ENCODE data around the gene STRIP2.

The STRIP2 gene

GRCh38 chr7:129412501-129412900 lies 21.7 kb upstream of the STRIP2 start:
- Histone ChIP-seq H2BK120ac (ENCODE audit: low read depth, low read length) (no peak overlapping the region), H3K4ac (ENCODE audit: low read depth, low read length) (no peak overlapping the region), H3K27ac (ENCODE audit: low read depth, low read length) (no peak overlapping the region), H2AK5ac (ENCODE audit: low read length) (no peak overlapping the region), H3K9ac (ENCODE audit: low read length) (no peak overlapping the region), H3K36me3 (ENCODE audit: control insufficient read depth, insufficient read depth, low read length) (no peaks in the 10 kb centered on the region), H4K8ac (ENCODE audit: low read depth, low read length) (no peak overlapping the region), H3K79me1 (ENCODE audit: low read length) (no peaks in the 10 kb centered on the region), H4K5ac (ENCODE audit: low read length) (no peak overlapping the region), H3K27me3 (ENCODE audit: insufficient read depth, low read length, poor library complexity) (no peaks in the 10 kb centered on the region), H3K23ac (ENCODE audit: low read length) (no peak overlapping the region), H2BK15ac (replicated peaks; ENCODE audit: low read depth) (no peak overlapping the region), H3K79me2 (ENCODE audit: control insufficient read depth, insufficient read depth, low read length) (no peaks in the 10 kb centered on the region), H3K4me1 (ENCODE audit: control insufficient read depth, low read depth, low read length) (no peaks in the 10 kb centered on the region), H2BK5ac (ENCODE audit: low read length) (no peak overlapping the region), H3K4me2 (ENCODE audit: low read length) (no peak overlapping the region), H3K18ac (ENCODE audit: low read length) (no peak overlapping the region), H3K56ac (ENCODE audit: low read length) (no peak overlapping the region), H3K4me3 (ENCODE audit: low read length) (no peak overlapping the region)
- no CpG with 5 or more reads among the region's 4 CpGs for WGBS (ENCODE audit: extremely low coverage, insufficient coverage, low lambda C conversion rate)
- DNase-seq = no peak

- no peak overlapping the region for H3K18ac ChIP-seq (ENCODE audit: low read length)
- H3K4ac ChIP-seq (ENCODE audit: low read depth, low read length) = no peak overlapping the region
- H2BK120ac ChIP-seq (ENCODE audit: low read depth, low read length) = no peak overlapping the region
- no peak overlapping the region for H3K23ac ChIP-seq (ENCODE audit: low read length)
- no peak overlapping the region for H2BK5ac ChIP-seq (ENCODE audit: low read length)
- H3K79me1 ChIP-seq (ENCODE audit: low read length) = no peaks in the 10 kb centered on the region
- no peak for DNase-seq
- no peaks in the 10 kb centered on the region for H3K36me3 ChIP-seq (ENCODE audit: control insufficient read depth, insufficient read depth, low read length)
- no peak overlapping the region for H4K8ac ChIP-seq (ENCODE audit: low read depth, low read length)
- H3K27ac ChIP-seq (ENCODE audit: low read depth, low read length) = no peak overlapping the region
- no peaks in the 10 kb centered on the region for H3K27me3 ChIP-seq (ENCODE audit: insufficient read depth, low read length, poor library complexity)
- no peak overlapping the region for H3K56ac ChIP-seq (ENCODE audit: low read length)
- H3K9ac ChIP-seq (ENCODE audit: low read length) = no peak overlapping the region
- H4K5ac ChIP-seq (ENCODE audit: low read length) = no peak overlapping the region
- H3K4me2 ChIP-seq (ENCODE audit: low read length) = no peak overlapping the region
- H2BK15ac ChIP-seq (replicated peaks; ENCODE audit: low read depth) = no peak overlapping the region
- no peaks in the 10 kb centered on the region for H3K4me1 ChIP-seq (ENCODE audit: control insufficient read depth, low read depth, low read length)
- no peak overlapping the region for H3K4me3 ChIP-seq (ENCODE audit: low read length)
- no peak overlapping the region for H2AK5ac ChIP-seq (ENCODE audit: low read length)
- H3K79me2 ChIP-seq (ENCODE audit: control insufficient read depth, insufficient read depth, low read length) = no peaks in the 10 kb centered on the region
- no CpG with 5 or more reads among the region's 5 CpGs for WGBS (ENCODE audit: extremely low coverage, insufficient coverage, low lambda C conversion rate)
Measured at GRCh38 chr7:129417073-129417472, 17.2 kb upstream of the STRIP2 start.

GRCh38 chr7:129421717-129422250 lies 12.4 kb upstream of the STRIP2 start:
- H3K27me3 ChIP-seq (ENCODE audit: insufficient read depth, low read length, poor library complexity) = no peaks in the 10 kb centered on the region
- no peak overlapping the region for H2AK5ac ChIP-seq (ENCODE audit: low read length)
- no peak overlapping the region for H3K4ac ChIP-seq (ENCODE audit: low read depth, low read length)
- no peaks in the 10 kb centered on the region for H3K79me2 ChIP-seq (ENCODE audit: control insufficient read depth, insufficient read depth, low read length)
- H3K23ac ChIP-seq (ENCODE audit: low read length) = no peak overlapping the region
- no peak overlapping the region for H4K8ac ChIP-seq (ENCODE audit: low read depth, low read length)
- H3K27ac ChIP-seq (ENCODE audit: low read depth, low read length) = no peak overlapping the region
- H3K36me3 ChIP-seq (ENCODE audit: control insufficient read depth, insufficient read depth, low read length) = no peaks in the 10 kb centered on the region
- no peak overlapping the region for H3K4me3 ChIP-seq (ENCODE audit: low read length)
- H3K9ac ChIP-seq (ENCODE audit: low read length) = no peak overlapping the region
- no peak overlapping the region for H2BK120ac ChIP-seq (ENCODE audit: low read depth, low read length)
- no CpG with 5 or more reads among the region's 2 CpGs for WGBS (ENCODE audit: extremely low coverage, insufficient coverage, low lambda C conversion rate)
- H2BK5ac ChIP-seq (ENCODE audit: low read length) = no peak overlapping the region
- H2BK15ac ChIP-seq (replicated peaks; ENCODE audit: low read depth) = no peak overlapping the region
- no peak overlapping the region for H3K56ac ChIP-seq (ENCODE audit: low read length)
- no peak for DNase-seq
- H3K79me1 ChIP-seq (ENCODE audit: low read length) = no peaks in the 10 kb centered on the region
- H3K4me1 ChIP-seq (ENCODE audit: control insufficient read depth, low read depth, low read length) = no peaks in the 10 kb centered on the region
- H3K4me2 ChIP-seq (ENCODE audit: low read length) = no peak overlapping the region
- H4K5ac ChIP-seq (ENCODE audit: low read length) = no peak overlapping the region
- no peak overlapping the region for H3K18ac ChIP-seq (ENCODE audit: low read length)

GRCh38 chr7:129422727-129423126 lies 11.5 kb upstream of the STRIP2 start:
- no peak overlapping the region for H3K4me2 ChIP-seq (ENCODE audit: low read length)
- no peak for DNase-seq
- H3K79me2 ChIP-seq (ENCODE audit: control insufficient read depth, insufficient read depth, low read length) = no peaks in the 10 kb centered on the region
- H3K27me3 ChIP-seq (ENCODE audit: insufficient read depth, low read length, poor library complexity) = no peaks in the 10 kb centered on the region
- H2BK15ac ChIP-seq (replicated peaks; ENCODE audit: low read depth) = no peak overlapping the region
- H4K8ac ChIP-seq (ENCODE audit: low read depth, low read length) = no peak overlapping the region
- no peak overlapping the region for H3K9ac ChIP-seq (ENCODE audit: low read length)
- no peaks in the 10 kb centered on the region for H3K36me3 ChIP-seq (ENCODE audit: control insufficient read depth, insufficient read depth, low read length)
- H2BK120ac ChIP-seq (ENCODE audit: low read depth, low read length) = no peak overlapping the region
- no peak overlapping the region for H3K18ac ChIP-seq (ENCODE audit: low read length)
- H4K5ac ChIP-seq (ENCODE audit: low read length) = no peak overlapping the region
- H2AK5ac ChIP-seq (ENCODE audit: low read length) = no peak overlapping the region
- H3K27ac ChIP-seq (ENCODE audit: low read depth, low read length) = no peak overlapping the region
- no peaks in the 10 kb centered on the region for H3K4me1 ChIP-seq (ENCODE audit: control insufficient read depth, low read depth, low read length)
- H3K56ac ChIP-seq (ENCODE audit: low read length) = no peak overlapping the region
- no peaks in the 10 kb centered on the region for H3K79me1 ChIP-seq (ENCODE audit: low read length)
- no CpG with 5 or more reads among the region's 4 CpGs for WGBS (ENCODE audit: extremely low coverage, insufficient coverage, low lambda C conversion rate)
- no peak overlapping the region for H3K4ac ChIP-seq (ENCODE audit: low read depth, low read length)
- no peak overlapping the region for H2BK5ac ChIP-seq (ENCODE audit: low read length)
- no peak overlapping the region for H3K4me3 ChIP-seq (ENCODE audit: low read length)
- no peak overlapping the region for H3K23ac ChIP-seq (ENCODE audit: low read length)

GRCh38 chr7:129423700-129424410 lies 10.4 kb upstream of the STRIP2 start:
- no peak overlapping the region for H3K4me2 ChIP-seq (ENCODE audit: low read length)
- H4K8ac ChIP-seq (ENCODE audit: low read depth, low read length) = no peak overlapping the region
- H3K18ac ChIP-seq (ENCODE audit: low read length) = no peak overlapping the region

GRCh38 chr7:129426482-129426881 lies 7.8 kb upstream of the STRIP2 start:
- Histone ChIP-seq H3K4me2 (ENCODE audit: low read length) (no peak overlapping the region), H2AK5ac (ENCODE audit: low read length) (no peak overlapping the region), H3K56ac (ENCODE audit: low read length) (no peak overlapping the region), H3K27me3 (ENCODE audit: insufficient read depth, low read length, poor library complexity) (no peaks in the 10 kb centered on the region), H3K23ac (ENCODE audit: low read length) (no peak overlapping the region), H2BK5ac (ENCODE audit: low read length) (no peak overlapping the region), H3K4me3 (ENCODE audit: low read length) (no peak overlapping the region), H3K79me2 (ENCODE audit: control insufficient read depth, insufficient read depth, low read length) (no peaks in the 10 kb centered on the region), H3K9ac (ENCODE audit: low read length) (no peak overlapping the region), H3K36me3 (ENCODE audit: control insufficient read depth, insufficient read depth, low read length) (no peaks in the 10 kb centered on the region), H4K5ac (ENCODE audit: low read length) (no peak overlapping the region), H2BK15ac (replicated peaks; ENCODE audit: low read depth) (no peak overlapping the region), H2BK120ac (ENCODE audit: low read depth, low read length) (no peak overlapping the region), H3K18ac (ENCODE audit: low read length) (no peak overlapping the region), H3K27ac (ENCODE audit: low read depth, low read length) (no peak overlapping the region), H3K4ac (ENCODE audit: low read depth, low read length) (no peak overlapping the region), H3K4me1 (ENCODE audit: control insufficient read depth, low read depth, low read length) (no peaks in the 10 kb centered on the region), H4K8ac (ENCODE audit: low read depth, low read length) (no peak overlapping the region), H3K79me1 (ENCODE audit: low read length) (no peaks in the 10 kb centered on the region)
- DNase-seq = no peak

More at GRCh38 chr7:129423700-129424410, 10.4 kb upstream of the STRIP2 start:
- no peak overlapping the region for H2BK120ac ChIP-seq (ENCODE audit: low read depth, low read length)
- WGBS (ENCODE audit: extremely low coverage, insufficient coverage, low lambda C conversion rate) = no CpG with 5 or more reads among the region's 2 CpGs
- H2AK5ac ChIP-seq (ENCODE audit: low read length) = no peak overlapping the region
- no peak overlapping the region for H3K56ac ChIP-seq (ENCODE audit: low read length)
- H3K4me1 ChIP-seq (ENCODE audit: control insufficient read depth, low read depth, low read length) = no peaks in the 10 kb centered on the region
- no peaks in the 10 kb centered on the region for H3K36me3 ChIP-seq (ENCODE audit: control insufficient read depth, insufficient read depth, low read length)
- no peaks in the 10 kb centered on the region for H3K79me1 ChIP-seq (ENCODE audit: low read length)
- H3K27me3 ChIP-seq (ENCODE audit: insufficient read depth, low read length, poor library complexity) = no peaks in the 10 kb centered on the region
- H3K27ac ChIP-seq (ENCODE audit: low read depth, low read length) = no peak overlapping the region
- no peak overlapping the region for H3K4ac ChIP-seq (ENCODE audit: low read depth, low read length)
- H4K5ac ChIP-seq (ENCODE audit: low read length) = no peak overlapping the region
- H3K4me3 ChIP-seq (ENCODE audit: low read length) = no peak overlapping the region
- no peak overlapping the region for H3K23ac ChIP-seq (ENCODE audit: low read length)
- H3K79me2 ChIP-seq (ENCODE audit: control insufficient read depth, insufficient read depth, low read length) = no peaks in the 10 kb centered on the region
- no peak overlapping the region for H2BK15ac ChIP-seq (replicated peaks; ENCODE audit: low read depth)
- H2BK5ac ChIP-seq (ENCODE audit: low read length) = no peak overlapping the region
- no peak for DNase-seq
- no peak overlapping the region for H3K9ac ChIP-seq (ENCODE audit: low read length)

Data from mesendoderm (in vitro differentiated cells).